HepG2 (cell line): ENCODE results near the gene IQSEC1. TPM values are rescaled to one million over a fixed set of nuclear protein-coding genes. Genes with fewer than 3 reads are reported as not detected.

Source experiments
- ATAC-seq: fragments of 200-7000 bp; cut with Tn5 transposase; 3 replicates; pipeline ENCODE4 v1.9.1; 2020; ENCODE audit warnings: mild to moderate bottlenecking, moderate library complexity
- BruUV-seq: library from RNA; stranded (reverse); fragments of 400-500 nt; replicated peaks from 2 replicates; lab custom pipeline; 2021; lab: Mats Ljungman, UMichigan
- CTCF ChIA-PET: fragments of 300-600 bp; formaldehyde crosslinking; extraction: SDS; loops from one replicate; lab custom pipeline; 2021; ENCODE audit warnings: low total read pairs, inconsistent platforms, low intra/inter-chr PET ratio; lab: Yijun Ruan, JAX
- POLR2A ChIA-PET: fragments of 350-600 bp; sonication (Branson Sonifier 250); formaldehyde crosslinking; loops from one replicate; lab custom pipeline; 2020; ENCODE audit warnings: antibody characterized with exemption, inconsistent platforms; lab: Yijun Ruan, JAX
- DNase-seq: peaks from one replicate; pipeline ENCODE4 v3.0.0-alpha.2; 2015; ENCODE audit warnings: low spot score
- FAIRE-seq: peaks from 3 replicates; lab custom pipeline; 2011; peaks lifted over from hg19 to GRCh38; lab: Jason Lieb, UNC
- H2AFZ ChIP-seq: one replicate; pipeline ENCODE4 v1.6.1; 2011; ENCODE audit warnings: low read length, inconsistent platforms
- H3K27ac ChIP-seq: fragments of 300-600 bp; 3 replicates; pipeline ENCODE4 v1.8.0; 2011; ENCODE audit warnings: mixed run types, mild to moderate bottlenecking, mixed read lengths, low read length, inconsistent platforms; ENCODE audit not compliant: insufficient read depth; ENCODE audit errors: extremely low read length
- H3K27me3 ChIP-seq, 2 experiments: fragments of 200-600 bp in 1 of 2; 2 replicates in 1 of 2; 3 replicates in 1 of 2; pipeline versions ENCODE4 v1.6.0 to v1.8.0; 2011; ENCODE audit warnings: low read length in 2 of 2, mild to moderate bottlenecking in 2 of 2, moderate library complexity in 2 of 2, inconsistent platforms in 1 of 2; ENCODE audit not compliant: insufficient read depth in 2 of 2, control insufficient read depth in 1 of 2
- H3K36me3 ChIP-seq, 2 experiments: fragments of 200-600 bp in 1 of 2; replicated peaks in 1 of 2; 2 replicates in 1 of 2; 3 replicates in 1 of 2; pipeline versions ENCODE4 v1.5.1 to v1.8.0; 2011; ENCODE audit warnings: low read length in 2 of 2, inconsistent platforms in 1 of 2; ENCODE audit not compliant: insufficient read depth in 2 of 2, control insufficient read depth in 1 of 2
- H3K4me1 ChIP-seq: 2 replicates; pipeline ENCODE4 v1.5.1; 2012; ENCODE audit warnings: low read length, inconsistent platforms; ENCODE audit not compliant: insufficient read depth
- H3K4me2 ChIP-seq: 2 replicates; pipeline ENCODE4 v1.6.0; 2011; ENCODE audit warnings: low read depth, low read length, inconsistent platforms
- H3K4me3 ChIP-seq, 3 experiments: fragments of 200-600 bp in 1 of 3; sonication (generic), shearing (Covaris generic) in 1 of 3; replicated peaks in 1 of 3; 2 replicates each; pipeline ENCODE4 v1.5.1; 2011 to 2016; ENCODE audit warnings: low read length in 3 of 3, inconsistent platforms in 2 of 3, low read depth in 2 of 3, mild to moderate bottlenecking in 2 of 3, control low read depth in 1 of 3, mixed read lengths in 1 of 3; ENCODE audit not compliant: insufficient read depth in 1 of 3
- H3K79me2 ChIP-seq: one replicate; pipeline ENCODE4 v1.6.1; 2011; ENCODE audit warnings: low read length, inconsistent platforms; ENCODE audit not compliant: insufficient read depth
- H3K9ac ChIP-seq: 2 replicates; pipeline ENCODE4 v1.6.0; 2011; ENCODE audit warnings: mild to moderate bottlenecking, low read depth, low read length, inconsistent platforms; ENCODE audit not compliant: insufficient read depth
- H3K9me3 ChIP-seq: 2 replicates; pipeline ENCODE4 v1.5.1; 2012; ENCODE audit warnings: mild to moderate bottlenecking, low read length
- H4K20me1 ChIP-seq: 2 replicates; pipeline ENCODE4 v1.6.0; 2011; ENCODE audit warnings: inconsistent platforms, mild to moderate bottlenecking, low read length, moderate library complexity; ENCODE audit not compliant: insufficient read depth
- GLMP ChIP-seq: sonication (generic); formaldehyde crosslinking; IDR thresholded peaks from 2 replicates; pipeline ENCODE4 v1.9.0; 2021; ENCODE audit warnings: missing genetic modification reagents, mild to moderate bottlenecking, borderline replicate concordance
- HMG20B ChIP-seq: conservative IDR thresholded peaks from 2 replicates; pipeline ENCODE4 v1.6.1; 2016; ENCODE audit warnings: missing genetic modification reagents, missing compliant biosample characterization
- HNF1A ChIP-seq, 2 experiments: sonication (generic) in 1 of 2; formaldehyde crosslinking in 1 of 2; IDR thresholded peaks; 2 replicates each; pipeline versions ENCODE4 v1.4.0 to v1.6.1; 2016 to 2020; ENCODE audit warnings: borderline replicate concordance in 1 of 2, low read depth in 1 of 2, mild to moderate bottlenecking in 1 of 2, missing genetic modification reagents in 1 of 2
- ISX ChIP-seq: sonication (generic); formaldehyde crosslinking; conservative IDR thresholded peaks from 2 replicates; pipeline ENCODE4 v1.5.0; 2020; ENCODE audit warnings: missing genetic modification reagents
- MBD4 ChIP-seq: IDR thresholded peaks from 2 replicates; pipeline ENCODE4 v1.6.1; 2012; ENCODE audit warnings: low read length, inconsistent platforms, borderline replicate concordance
- NFAT5 ChIP-seq: sonication (generic); formaldehyde crosslinking; IDR thresholded peaks from 2 replicates; pipeline ENCODE4 v1.4.0; 2020; ENCODE audit warnings: missing genetic modification reagents
- POLR2G ChIP-seq: fragments of 200-400 bp; formaldehyde crosslinking; IDR thresholded peaks from 2 replicates; pipeline ENCODE4 v1.6.1; 2018; ENCODE audit warnings: mild to moderate bottlenecking, low read depth, low read length, moderate library complexity
- RBFOX2 ChIP-seq: fragments of 200-400 bp; formaldehyde crosslinking; IDR thresholded peaks from 2 replicates; pipeline ENCODE4 v1.6.1; 2017; ENCODE audit warnings: low read depth, mild to moderate bottlenecking, low read length
- ZNF331 ChIP-seq: sonication (generic); formaldehyde crosslinking; IDR thresholded peaks from 2 replicates; pipeline ENCODE4 v1.4.0; 2020; ENCODE audit warnings: missing genetic modification reagents
- ZNF543 ChIP-seq: sonication (generic); formaldehyde crosslinking; IDR thresholded peaks from 2 replicates; pipeline ENCODE4 v1.4.0; 2020; ENCODE audit warnings: mild to moderate bottlenecking, missing genetic modification reagents
- ZNF563 ChIP-seq: sonication (generic); formaldehyde crosslinking; IDR thresholded peaks from 2 replicates; pipeline ENCODE4 v1.8.0; 2022; ENCODE audit warnings: mild to moderate bottlenecking, moderate library complexity, missing genetic modification reagents
- WGBS: methylation state at CpG from one replicate; pipeline ENCODE4 v1.1.6; 2017; ENCODE audit warnings: low lambda C conversion rate; 5-methylcytosine and 5-hydroxymethylcytosine counted together
- in situ Hi-C: cut with HindIII; loops from 2 replicates; pipeline ENCODE4 v1.10.0; 2017; ENCODE audit warnings: low pct_unique_long_range_greater_than_20kb; ENCODE audit not compliant: extremely low pct_ligation_motif_present
- intact Hi-C: fragments of 100-400 bp; cut with micrococcal nuclease; formaldehyde crosslinking; loops from one replicate; pipeline ENCODE4 v1.10.0; 2022; ENCODE audit not compliant: unreplicated experiment
- polyA plus RNA-seq, 8 experiments: library from polyadenylated mRNA; depleted of rRNA in 3 of 8; stranded (reverse) in 7 of 8; unstranded in 1 of 8; fragments of >200 nt; fragmentation: Illumina TruSeq in 4 of 8; extraction: Trizol in 4 of 8; gene quantifications; 2 replicates each; pipeline versions ENCODE4 v1.2.1 to v1.2.3, GENCODE V29; 2011 to 2016; ENCODE audit warnings: low read depth in 4 of 8, missing spikeins in 1 of 8, mixed read lengths in 1 of 8; ENCODE audit not compliant: insufficient read depth in 1 of 8
- total RNA-seq, 5 experiments: library from RNA; depleted of rRNA; stranded (reverse); fragments of >200 nt; fragmentation: Illumina TruSeq; extraction: Trizol; gene quantifications; 2 replicates each; pipeline ENCODE4 v1.2.3, GENCODE V29; 2016; ENCODE audit warnings: low read depth in 1 of 5

The IQSEC1 gene
- total and polyA plus RNA-seq, 2 of the 13 experiments (the other 11 are each of a cell fraction or from before 2014, with no cell fraction given) = 17.4 to 20.2 TPM

GRCh38 chr3:12966847-12967605 is 106.2 kb downstream of the IQSEC1 start:
- H3K79me2 ChIP-seq = peaks cover 52% of the 10 kb centered on the region
- in situ Hi-C loops = no loop called here
- H3K36me3 ChIP-seq = peaks cover 5 to 10% of the 10 kb centered on the region in 2 experiments; a peak in 4 of 5 replicates
- H4K20me1 ChIP-seq = peaks cover 22% of the 10 kb centered on the region
- DNase-seq = no peak
- H3K4me2 ChIP-seq = peak overlapping the region; percentile 78
- peaks cover 0 to 3% of the 10 kb centered on the region in 2 experiments; a peak in 1 of 5 replicates for H3K27me3 ChIP-seq
- BruUV-seq = no TSS peak
- 1% methylated on average over 23 of the region's 56 CpGs for WGBS
- ChIA-PET CTCF (no interaction called here), POLR2A (interaction anchor here (0.8 to 3.9 kb wide), 14 partner anchors 8 to 513 kb away, joined by 3 to 29 read pairs (median 5); partner anchors contain the start of gene HDAC11)
- H3K9ac ChIP-seq = peak overlapping the region; percentile 94
- intact Hi-C loops = loop anchor here (1.0 to 5.0 kb wide), 2 partner anchors 17 to 1210 kb away; partner anchors contain the start of genes LSM3 and XPC
- ATAC-seq = no peak; the same call in 1 of the 3 replicates
- no peaks in the 10 kb centered on the region for H3K9me3 ChIP-seq
- H3K27ac ChIP-seq = peak overlapping the region; percentile 81
- H3K4me3 ChIP-seq = peak overlapping the region; percentile 94 to 95 (median 95)
- peaks cover 78% of the 10 kb centered on the region for H3K4me1 ChIP-seq
- no peak overlapping the region for H2AFZ ChIP-seq
- FAIRE-seq = no peak
- TF ChIP-seq ISX (CRISPR knock-in tag) (0 out of 2 replicates have a peak, but pooled peaks have one; percentile 33), HMG20B (CRISPR knock-in tag) (no peak), ZNF331 (no peak), GLMP (CRISPR knock-in tag) (no peak), HNF1A (IDR thresholded peaks at IDR 0.05; ENCODE audit: low read depth) (no peak), HNF1A (CRISPR knock-in tag; IDR thresholded peaks at IDR 0.05; ENCODE audit: borderline replicate concordance) (no peak), POLR2G (no peak), NFAT5 (CRISPR knock-in tag) (no peak), RBFOX2 (peak; percentile 76), ZNF563 (CRISPR knock-in tag) (peak; percentile 26; the same call in 1 of the 2 replicates), ZNF543 (CRISPR knock-in tag) (no peak), MBD4 (no peak)
